ENCODE data around the gene THSD4.

Gene THSD4

DNA sequence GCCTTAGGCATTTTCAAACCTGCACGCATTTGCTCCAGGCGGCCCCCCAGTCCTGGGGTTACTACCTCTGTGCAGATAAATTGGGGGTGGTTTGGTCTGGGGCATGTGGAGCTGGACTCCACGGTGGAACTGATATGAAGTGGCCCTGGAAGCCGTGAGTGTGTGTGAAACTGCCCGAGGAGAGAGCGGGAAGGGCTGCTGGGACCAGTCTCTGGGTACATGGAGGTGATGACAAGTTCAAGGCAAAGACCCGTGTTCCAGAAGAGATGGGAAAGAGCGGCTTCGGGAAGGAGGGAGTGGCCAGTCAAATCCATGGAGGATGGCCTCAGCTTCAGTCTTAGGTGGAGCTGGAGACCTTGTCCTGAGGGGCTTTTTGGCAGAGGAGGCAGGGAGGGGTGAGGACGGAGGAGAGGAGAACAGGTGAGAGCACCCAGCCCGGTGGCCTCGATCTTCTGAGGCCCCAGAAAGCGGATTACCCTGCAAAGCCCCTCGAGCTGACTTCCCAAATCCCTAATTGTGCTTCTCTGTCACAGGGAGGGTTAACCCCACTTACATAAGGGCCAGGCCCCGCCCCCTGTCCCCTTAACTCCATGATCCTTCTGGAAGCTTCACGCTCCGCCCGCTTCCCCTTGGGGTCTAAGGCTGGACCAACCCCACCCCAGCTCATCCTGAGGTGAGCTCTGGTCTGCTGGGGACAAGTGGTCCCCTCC, 693.2 kb downstream of the THSD4 start:
- Histone ChIP-seq H3K4me3 (no peak overlapping the region), H3K36me3 (no peaks in the 10 kb centered on the region), H3K27ac (0 out of 2 replicates have a peak overlapping the region, but pooled peaks have one; percentile 22), H3K4me1 (peaks cover 41% of the 10 kb centered on the region), H3K4me2 (peak overlapping the region; percentile 90; the same call in 1 of the 2 replicates), H3K27me3 (no peaks in the 10 kb centered on the region), H3K9me3 (no peaks in the 10 kb centered on the region), H3K9ac (no peak overlapping the region), H4K20me1 (no peaks in the 10 kb centered on the region)
- no peak for TF ChIP-seq Cebpa-rat (IDR thresholded peaks at IDR 0.05)

GRCh38 chr15:71809346-71809745, 694.1 kb downstream of the THSD4 start:
- H4K20me1 ChIP-seq: no peaks in the 10 kb centered on the region
- H3K36me3 ChIP-seq: no peaks in the 10 kb centered on the region
- H3K4me2 ChIP-seq: no peak overlapping the region
- no peak overlapping the region for H3K9ac ChIP-seq
- no peak for TF ChIP-seq Cebpa-rat (IDR thresholded peaks at IDR 0.05)
- peak overlapping the region; percentile 26; the same call in 1 of the 2 replicates for H3K27ac ChIP-seq
- no peak overlapping the region for H3K4me3 ChIP-seq
- H3K9me3 ChIP-seq: no peaks in the 10 kb centered on the region
- peaks cover 36% of the 10 kb centered on the region for H3K4me1 ChIP-seq
- H3K27me3 ChIP-seq: no peaks in the 10 kb centered on the region

DNA sequence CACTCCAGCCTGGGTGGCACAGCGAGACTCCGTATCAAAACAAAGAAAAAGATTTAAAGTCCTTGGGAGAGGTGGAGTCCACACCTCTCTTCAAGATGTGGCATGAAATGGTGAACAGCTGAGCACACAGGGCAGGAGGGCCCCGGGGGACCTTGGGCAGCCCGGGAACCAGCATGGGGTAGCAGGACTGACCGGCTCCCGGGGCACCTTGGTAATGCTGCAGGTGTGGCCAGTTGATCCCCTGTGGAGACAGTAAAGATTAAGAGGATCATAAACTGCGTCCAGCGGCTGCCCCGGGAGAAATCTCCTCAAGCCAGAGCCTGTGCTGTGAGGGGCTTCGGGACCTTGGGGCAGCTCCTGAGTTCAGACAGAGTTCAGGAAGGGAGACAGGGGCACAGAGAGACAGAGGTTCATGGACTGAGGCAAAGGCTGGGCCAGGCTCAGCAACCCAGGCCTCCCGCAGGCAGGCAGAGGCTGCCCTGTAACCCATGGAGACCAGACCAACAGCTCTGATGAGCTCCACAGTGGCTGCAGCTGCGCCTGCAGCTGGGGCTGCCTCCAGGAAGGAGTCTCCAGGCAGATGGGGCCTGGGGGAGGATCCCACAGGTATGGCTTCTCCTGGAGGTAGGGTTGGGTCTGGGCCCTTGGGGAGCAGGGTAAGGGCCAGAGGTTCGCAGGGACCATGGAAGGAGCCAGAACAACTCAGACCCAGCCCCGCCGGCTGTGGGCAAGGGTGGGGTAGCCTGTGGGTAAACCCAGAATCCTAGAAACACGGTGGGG, 695.2 kb downstream of the THSD4 start, which contains the start of gene NR2E3:
TSS of gene NR2E3 (plus strand) at position 299 of the 780 bp plus-strand sequence. CDS start at position 489, 190 bp downstream.
- Histone ChIP-seq H3K9me3 (no peaks in the 10 kb centered on the region), H3K9ac (no peak within 1 kb of the TSS), H3K27ac (peak within 1 kb of the TSS; percentile 26; the same call in 1 of the 2 replicates), H3K4me2 (no peak within 1 kb of the TSS), H3K4me1 (peaks cover 28% of the 10 kb centered on the region), H3K36me3 (no peaks in the 10 kb centered on the region), H3K27me3 (no peaks in the 10 kb centered on the region), H4K20me1 (no peaks in the 10 kb centered on the region), H3K4me3 (no peak within 1 kb of the TSS)
- TF ChIP-seq Cebpa-rat (IDR thresholded peaks at IDR 0.05): no peak

- no peak for TF ChIP-seq Cebpa-rat (IDR thresholded peaks at IDR 0.05)
- no peak overlapping the region for H3K4me3 ChIP-seq
- H3K4me2 ChIP-seq: no peak overlapping the region
- no peak overlapping the region for H3K27ac ChIP-seq
- H3K27me3 ChIP-seq: no peaks in the 10 kb centered on the region
- no peaks in the 10 kb centered on the region for H3K9me3 ChIP-seq
- no peaks in the 10 kb centered on the region for H3K36me3 ChIP-seq
- H4K20me1 ChIP-seq: no peaks in the 10 kb centered on the region
- no peak overlapping the region for H3K9ac ChIP-seq
- peaks cover 23% of the 10 kb centered on the region for H3K4me1 ChIP-seq
Measured at GRCh38 chr15:71811036-71811736, 695.9 kb downstream of the THSD4 start.

GRCh38 chr15:71811752-71812735, 696.8 kb downstream of the THSD4 start:
- H3K4me1 ChIP-seq: peaks cover 15% of the 10 kb centered on the region
- no peaks in the 10 kb centered on the region for H4K20me1 ChIP-seq
- H3K27ac ChIP-seq: no peak overlapping the region
- H3K27me3 ChIP-seq: no peaks in the 10 kb centered on the region
- no peak overlapping the region for H3K4me2 ChIP-seq
- H3K9ac ChIP-seq: no peak overlapping the region
- no peaks in the 10 kb centered on the region for H3K36me3 ChIP-seq
- H3K9me3 ChIP-seq: no peaks in the 10 kb centered on the region
- H3K4me3 ChIP-seq: no peak overlapping the region
- no peak for TF ChIP-seq Cebpa-rat (IDR thresholded peaks at IDR 0.05)

GRCh38 chr15:71812966-71813722, 697.9 kb downstream of the THSD4 start:
- TF ChIP-seq Cebpa-rat (IDR thresholded peaks at IDR 0.05): no peak
- peaks cover 4% of the 10 kb centered on the region; the same call in 1 of the 2 replicates for H3K4me1 ChIP-seq
- no peak overlapping the region for H3K9ac ChIP-seq
- no peaks in the 10 kb centered on the region for H3K36me3 ChIP-seq
- H3K9me3 ChIP-seq: 0 out of 2 replicates have a peak, but pooled peaks cover 3% of the 10 kb centered on the region
- H3K27me3 ChIP-seq: no peaks in the 10 kb centered on the region
- no peak overlapping the region for H3K27ac ChIP-seq
- no peak overlapping the region for H3K4me3 ChIP-seq
- no peaks in the 10 kb centered on the region for H4K20me1 ChIP-seq
- no peak overlapping the region for H3K4me2 ChIP-seq

DNA sequence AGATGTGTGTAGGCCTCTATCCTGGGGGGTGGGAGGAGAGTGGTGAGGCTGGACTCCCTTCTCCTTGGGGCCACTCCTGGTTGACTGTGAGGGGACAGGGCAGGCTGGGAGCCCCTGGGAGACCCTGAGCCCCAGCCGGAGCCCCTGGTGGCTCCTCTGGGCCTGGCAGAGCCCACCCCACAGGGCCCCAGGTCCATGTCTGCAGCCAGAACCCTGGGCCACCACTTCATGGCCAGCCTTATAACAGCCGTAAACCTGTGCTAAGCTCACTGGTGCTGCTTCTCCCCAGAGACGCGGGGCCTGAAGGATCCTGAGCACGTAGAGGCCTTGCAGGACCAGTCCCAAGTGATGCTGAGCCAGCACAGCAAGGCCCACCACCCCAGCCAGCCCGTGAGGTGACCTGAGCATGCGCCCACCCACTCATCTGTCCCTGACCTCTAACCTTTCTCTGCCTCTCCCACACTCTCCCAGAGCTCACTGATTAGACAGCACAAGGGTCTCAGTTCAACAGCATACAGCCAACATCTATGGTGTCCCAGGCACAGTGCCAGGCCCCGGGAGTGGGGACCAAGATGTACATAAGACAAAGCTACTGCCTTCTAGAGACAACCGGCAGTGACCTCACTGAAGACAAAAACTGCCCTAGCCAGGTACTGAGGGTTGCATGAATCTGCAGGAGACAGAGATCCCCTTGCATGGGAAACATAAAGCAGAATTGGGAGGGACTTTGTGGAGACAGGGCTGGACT, 698.6 kb downstream of the THSD4 start:
- Histone ChIP-seq H3K4me3 (no peak overlapping the region), H3K4me2 (no peak overlapping the region), H3K36me3 (no peaks in the 10 kb centered on the region), H3K27me3 (no peaks in the 10 kb centered on the region), H3K9me3 (peaks cover 9% of the 10 kb centered on the region; the same call in 1 of the 2 replicates), H3K27ac (no peak overlapping the region), H3K4me1 (no peaks in the 10 kb centered on the region), H3K9ac (no peak overlapping the region), H4K20me1 (no peaks in the 10 kb centered on the region)
- TF ChIP-seq Cebpa-rat (IDR thresholded peaks at IDR 0.05): no peak

- Histone ChIP-seq H3K27me3 (no peaks in the 10 kb centered on the region), H3K36me3 (no peaks in the 10 kb centered on the region), H3K27ac (no peak overlapping the region), H3K9ac (no peak overlapping the region), H3K9me3 (peaks cover 23% of the 10 kb centered on the region), H3K4me3 (no peak overlapping the region), H3K4me1 (no peaks in the 10 kb centered on the region), H3K4me2 (no peak overlapping the region), H4K20me1 (no peaks in the 10 kb centered on the region)
- TF ChIP-seq Cebpa-rat (IDR thresholded peaks at IDR 0.05): no peak
Measured at GRCh38 chr15:71815301-71815700, 700.0 kb downstream of the THSD4 start.

Data from BLaER1 (cell line).